ENCODE results near the gene LARP4. TPM values are rescaled to one million over a fixed set of nuclear protein-coding genes. Genes with fewer than 3 reads are reported as not detected.

The LARP4 gene
- polyA plus RNA-seq, 1 donor from 2014 or later: 17.8 TPM

DNA sequence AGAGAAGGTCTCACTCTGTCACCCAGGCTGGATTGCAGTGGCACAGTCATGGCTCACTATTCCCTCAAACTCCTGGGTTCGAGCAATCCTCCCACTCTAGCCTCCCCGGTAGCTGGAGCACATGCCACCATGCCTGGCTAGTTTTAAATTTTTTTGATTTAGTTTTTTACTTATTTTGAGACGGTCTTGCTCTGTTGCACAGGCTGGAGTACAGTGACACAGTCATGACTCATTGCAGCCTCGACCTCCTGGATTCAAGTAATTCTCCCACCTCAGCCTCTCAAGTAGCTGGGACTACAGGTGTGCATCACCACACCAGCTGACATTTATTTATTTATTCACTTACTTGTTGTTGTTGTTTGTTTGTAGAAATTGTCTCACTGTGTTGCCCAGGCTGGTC, 81.9 kb downstream of the LARP4 start:
- Histone ChIP-seq H4K20me1 (ENCODE audit: insufficient read depth) (no peaks in the 10 kb centered on the region), H3K27ac (ENCODE audit: low read length) (no peak overlapping the region), H3K79me2 (replicated peaks; ENCODE audit: insufficient read depth, low read length) (no peaks in the 10 kb centered on the region)

DNA sequence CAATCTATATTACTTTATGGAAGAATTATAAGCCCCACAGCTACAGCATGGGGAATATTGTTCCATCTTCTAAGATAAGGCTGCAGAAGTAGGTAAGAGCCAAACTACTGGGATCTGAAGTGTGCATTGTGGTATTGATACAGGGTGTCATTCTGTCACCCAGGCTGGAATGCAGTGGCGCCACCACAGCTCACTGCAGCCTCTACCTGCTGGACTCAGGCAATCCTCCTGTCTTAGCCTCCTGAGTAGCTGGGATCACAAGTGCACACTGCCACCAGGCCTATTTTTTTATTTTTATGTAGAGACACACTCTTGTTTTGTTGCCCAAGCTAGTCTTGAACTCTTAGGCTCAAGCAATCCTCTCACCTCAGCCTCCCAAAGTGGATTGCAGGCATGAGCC, 82.8 kb downstream of the LARP4 start:
- H3K9me2 ChIP-seq (ENCODE audit: insufficient read depth, low read length): no peaks in the 10 kb centered on the region
- H3K4me3 ChIP-seq (ENCODE audit: low read length): no peak overlapping the region
- H4K20me1 ChIP-seq (ENCODE audit: insufficient read depth): no peaks in the 10 kb centered on the region
- H3K36me3 ChIP-seq (ENCODE audit: insufficient read depth, low read length): no peaks in the 10 kb centered on the region
- TF ChIP-seq EZH2 (IDR thresholded peaks at IDR 0.05; ENCODE audit: borderline replicate concordance, insufficient read depth, low read length, poor library complexity, severe bottlenecking) (no peak), TAF1 (IDR thresholded peaks at IDR 0.05; ENCODE audit: low read depth) (no peak), MXI1 (conservative IDR thresholded peaks at IDR 0.05; ENCODE audit: poor library complexity, severe bottlenecking) (no peak), RAD21 (conservative IDR thresholded peaks at IDR 0.05) (no peak), POLR2AphosphoS5 (IDR thresholded peaks at IDR 0.05) (no peak), EP300 (conservative IDR thresholded peaks at IDR 0.05; ENCODE audit: poor library complexity, severe bottlenecking) (no peak), SMC3 (conservative IDR thresholded peaks at IDR 0.05; ENCODE audit: poor library complexity) (no peak)
- TF ChIP-seq, protein P1, sequence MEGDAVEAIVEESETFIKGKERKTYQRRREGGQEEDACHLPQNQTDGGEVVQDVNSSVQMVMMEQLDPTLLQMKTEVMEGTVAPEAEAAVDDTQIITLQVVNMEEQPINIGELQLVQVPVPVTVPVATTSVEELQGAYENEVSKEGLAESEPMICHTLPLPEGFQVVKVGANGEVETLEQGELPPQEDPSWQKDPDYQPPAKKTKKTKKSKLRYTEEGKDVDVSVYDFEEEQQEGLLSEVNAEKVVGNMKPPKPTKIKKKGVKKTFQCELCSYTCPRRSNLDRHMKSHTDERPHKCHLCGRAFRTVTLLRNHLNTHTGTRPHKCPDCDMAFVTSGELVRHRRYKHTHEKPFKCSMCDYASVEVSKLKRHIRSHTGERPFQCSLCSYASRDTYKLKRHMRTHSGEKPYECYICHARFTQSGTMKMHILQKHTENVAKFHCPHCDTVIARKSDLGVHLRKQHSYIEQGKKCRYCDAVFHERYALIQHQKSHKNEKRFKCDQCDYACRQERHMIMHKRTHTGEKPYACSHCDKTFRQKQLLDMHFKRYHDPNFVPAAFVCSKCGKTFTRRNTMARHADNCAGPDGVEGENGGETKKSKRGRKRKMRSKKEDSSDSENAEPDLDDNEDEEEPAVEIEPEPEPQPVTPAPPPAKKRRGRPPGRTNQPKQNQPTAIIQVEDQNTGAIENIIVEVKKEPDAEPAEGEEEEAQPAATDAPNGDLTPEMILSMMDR (IDR thresholded peaks at IDR 0.05; ENCODE audit: poor library complexity, severe bottlenecking): no peak
- H3K9ac ChIP-seq (ENCODE audit: low read length): no peak overlapping the region
- H2AFZ ChIP-seq (ENCODE audit: low read depth, low read length): no peak overlapping the region
- no peaks in the 10 kb centered on the region for H3F3A ChIP-seq (ENCODE audit: insufficient read depth, low read length, poor library complexity, severe bottlenecking)
- no peaks in the 10 kb centered on the region for H3K27me3 ChIP-seq (ENCODE audit: insufficient read depth, low read depth, low read length)
- H3K27ac ChIP-seq (ENCODE audit: low read length): no peak overlapping the region
- no peak overlapping the region for H3K4me2 ChIP-seq (ENCODE audit: low read length)
- H3K79me2 ChIP-seq (replicated peaks; ENCODE audit: insufficient read depth, low read length): no peaks in the 10 kb centered on the region
- no peaks in the 10 kb centered on the region for H3K9me3 ChIP-seq (ENCODE audit: low read length)

More for the DNA sequence above, 81.9 kb downstream of the LARP4 start:
- Histone ChIP-seq H2AFZ (ENCODE audit: low read depth, low read length) (no peak overlapping the region), H3K27me3 (ENCODE audit: insufficient read depth, low read depth, low read length) (no peaks in the 10 kb centered on the region), H3F3A (ENCODE audit: insufficient read depth, low read length, poor library complexity, severe bottlenecking) (no peaks in the 10 kb centered on the region), H3K36me3 (ENCODE audit: insufficient read depth, low read length) (no peaks in the 10 kb centered on the region), H3K4me2 (ENCODE audit: low read length) (no peak overlapping the region), H3K9me3 (ENCODE audit: low read length) (no peaks in the 10 kb centered on the region), H3K4me3 (ENCODE audit: low read length) (no peak overlapping the region), H3K9ac (ENCODE audit: low read length) (no peak overlapping the region), H3K9me2 (ENCODE audit: insufficient read depth, low read length) (no peaks in the 10 kb centered on the region)
- no peak for TF ChIP-seq RAD21 (conservative IDR thresholded peaks at IDR 0.05)
- no peak for TF ChIP-seq EP300 (conservative IDR thresholded peaks at IDR 0.05; ENCODE audit: poor library complexity, severe bottlenecking)
- no peak for TF ChIP-seq SMC3 (conservative IDR thresholded peaks at IDR 0.05; ENCODE audit: poor library complexity)
- no peak for TF ChIP-seq EZH2 (IDR thresholded peaks at IDR 0.05; ENCODE audit: borderline replicate concordance, insufficient read depth, low read length, poor library complexity, severe bottlenecking)
- no peak for TF ChIP-seq MXI1 (conservative IDR thresholded peaks at IDR 0.05; ENCODE audit: poor library complexity, severe bottlenecking)
- TF ChIP-seq, protein P2, sequence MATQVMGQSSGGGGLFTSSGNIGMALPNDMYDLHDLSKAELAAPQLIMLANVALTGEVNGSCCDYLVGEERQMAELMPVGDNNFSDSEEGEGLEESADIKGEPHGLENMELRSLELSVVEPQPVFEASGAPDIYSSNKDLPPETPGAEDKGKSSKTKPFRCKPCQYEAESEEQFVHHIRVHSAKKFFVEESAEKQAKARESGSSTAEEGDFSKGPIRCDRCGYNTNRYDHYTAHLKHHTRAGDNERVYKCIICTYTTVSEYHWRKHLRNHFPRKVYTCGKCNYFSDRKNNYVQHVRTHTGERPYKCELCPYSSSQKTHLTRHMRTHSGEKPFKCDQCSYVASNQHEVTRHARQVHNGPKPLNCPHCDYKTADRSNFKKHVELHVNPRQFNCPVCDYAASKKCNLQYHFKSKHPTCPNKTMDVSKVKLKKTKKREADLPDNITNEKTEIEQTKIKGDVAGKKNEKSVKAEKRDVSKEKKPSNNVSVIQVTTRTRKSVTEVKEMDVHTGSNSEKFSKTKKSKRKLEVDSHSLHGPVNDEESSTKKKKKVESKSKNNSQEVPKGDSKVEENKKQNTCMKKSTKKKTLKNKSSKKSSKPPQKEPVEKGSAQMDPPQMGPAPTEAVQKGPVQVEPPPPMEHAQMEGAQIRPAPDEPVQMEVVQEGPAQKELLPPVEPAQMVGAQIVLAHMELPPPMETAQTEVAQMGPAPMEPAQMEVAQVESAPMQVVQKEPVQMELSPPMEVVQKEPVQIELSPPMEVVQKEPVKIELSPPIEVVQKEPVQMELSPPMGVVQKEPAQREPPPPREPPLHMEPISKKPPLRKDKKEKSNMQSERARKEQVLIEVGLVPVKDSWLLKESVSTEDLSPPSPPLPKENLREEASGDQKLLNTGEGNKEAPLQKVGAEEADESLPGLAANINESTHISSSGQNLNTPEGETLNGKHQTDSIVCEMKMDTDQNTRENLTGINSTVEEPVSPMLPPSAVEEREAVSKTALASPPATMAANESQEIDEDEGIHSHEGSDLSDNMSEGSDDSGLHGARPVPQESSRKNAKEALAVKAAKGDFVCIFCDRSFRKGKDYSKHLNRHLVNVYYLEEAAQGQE (IDR thresholded peaks at IDR 0.05; ENCODE audit: borderline replicate concordance): no peak
- TF ChIP-seq, protein P1 (IDR thresholded peaks at IDR 0.05; ENCODE audit: poor library complexity, severe bottlenecking): no peak
- no peak for TF ChIP-seq POLR2AphosphoS5 (IDR thresholded peaks at IDR 0.05)
- no peak for TF ChIP-seq TAF1 (IDR thresholded peaks at IDR 0.05; ENCODE audit: low read depth)

Measured in neural cell (in vitro differentiated cells).